DND-41 (cell line): ENCODE measurements around the gene CRELD1.

Source experiments
- CTCF ChIP-seq: IDR thresholded peaks from 2 replicates; pipeline ENCODE4 v1.5.1; 2012; ENCODE audit warnings: borderline replicate concordance, low read length, moderate library complexity, mild to moderate bottlenecking; ENCODE audit not compliant: poor library complexity, severe bottlenecking; ENCODE audit errors: extremely low read depth
- EZH2 ChIP-seq: IDR thresholded peaks from 3 replicates; pipeline ENCODE4 v1.6.1; 2012; ENCODE audit warnings: borderline replicate concordance, low read depth, mild to moderate bottlenecking, moderate library complexity, low read length, inconsistent platforms; ENCODE audit not compliant: severe bottlenecking

GRCh38 chr3:9902372-9903237 lies 31.0 kb upstream of the CRELD1 start, which contains the start of gene IL17RE:
- no peak for TF ChIP-seq EZH2
- no peak for TF ChIP-seq CTCF
